ENCODE data around the gene SPIRE1.

Gene SPIRE1

GRCh38 chr18:12408247-12408869 lies 249.5 kb downstream of the SPIRE1 start:
- ATAC-seq (ENCODE audit: insufficient read depth, low read depth): no peak
- no peak overlapping the region for H3K9ac ChIP-seq (ENCODE audit: low read depth, low read length)
- no peaks in the 10 kb centered on the region for H3K36me3 ChIP-seq (ENCODE audit: insufficient read depth, low read length)
- H3K4me1 ChIP-seq (ENCODE audit: insufficient read depth, low read length): no peaks in the 10 kb centered on the region
- H3K4me2 ChIP-seq (ENCODE audit: insufficient read depth, low read length): no peak overlapping the region
- no peak for DNase-seq
- TF ChIP-seq CTCF (IDR thresholded peaks at IDR 0.05; ENCODE audit: borderline replicate concordance, extremely low read depth, low read length, poor library complexity, severe bottlenecking): no peak
- no peak for TF ChIP-seq EZH2 (IDR thresholded peaks at IDR 0.05; ENCODE audit: borderline replicate concordance, low read depth, low read length, severe bottlenecking)
- no peaks in the 10 kb centered on the region for H3K9me3 ChIP-seq (ENCODE audit: insufficient read depth, low read length, severe bottlenecking)
- no peak overlapping the region for H2AFZ ChIP-seq (ENCODE audit: low read depth, low read length)
- no peaks in the 10 kb centered on the region for H4K20me1 ChIP-seq (ENCODE audit: insufficient read depth, low read length)
- H3K27ac ChIP-seq (ENCODE audit: low read length): no peak overlapping the region
- no peak overlapping the region for H3K4me3 ChIP-seq (ENCODE audit: low read depth in 1 of 2, low read length in 2 of 2)
- peaks cover 3% of the 10 kb centered on the region for H3K27me3 ChIP-seq (ENCODE audit: insufficient read depth, low read length, poor library complexity)
- no peaks in the 10 kb centered on the region for H3K79me2 ChIP-seq (ENCODE audit: insufficient read depth, low read length)

GRCh38 chr18:12406371-12407111 lies 251.4 kb downstream of the SPIRE1 start:
- no peaks in the 10 kb centered on the region for H3K4me1 ChIP-seq (ENCODE audit: insufficient read depth, low read length)
- no peaks in the 10 kb centered on the region for H3K79me2 ChIP-seq (ENCODE audit: insufficient read depth, low read length)
- H3K36me3 ChIP-seq (ENCODE audit: insufficient read depth, low read length): no peaks in the 10 kb centered on the region
- H3K4me3 ChIP-seq (ENCODE audit: low read depth in 1 of 2, low read length in 2 of 2): no peak overlapping the region
- no peak overlapping the region for H2AFZ ChIP-seq (ENCODE audit: low read depth, low read length)
- no peaks in the 10 kb centered on the region for H3K9me3 ChIP-seq (ENCODE audit: insufficient read depth, low read length, severe bottlenecking)
- peaks cover 5% of the 10 kb centered on the region for H3K27me3 ChIP-seq (ENCODE audit: insufficient read depth, low read length, poor library complexity)
- no peak for DNase-seq
- H4K20me1 ChIP-seq (ENCODE audit: insufficient read depth, low read length): no peaks in the 10 kb centered on the region
- no peak for TF ChIP-seq EZH2 (IDR thresholded peaks at IDR 0.05; ENCODE audit: borderline replicate concordance, low read depth, low read length, severe bottlenecking)
- no peak for TF ChIP-seq CTCF (IDR thresholded peaks at IDR 0.05; ENCODE audit: borderline replicate concordance, extremely low read depth, low read length, poor library complexity, severe bottlenecking)
- no peak overlapping the region for H3K27ac ChIP-seq (ENCODE audit: low read length)
- H3K4me2 ChIP-seq (ENCODE audit: insufficient read depth, low read length): no peak overlapping the region
- no peak overlapping the region for H3K9ac ChIP-seq (ENCODE audit: low read depth, low read length)
- no peak for ATAC-seq (ENCODE audit: insufficient read depth, low read depth)

GRCh38 chr18:12405066-12405465 lies 252.8 kb downstream of the SPIRE1 start:
- Histone ChIP-seq H3K27ac (ENCODE audit: low read length) (no peak overlapping the region), H2AFZ (ENCODE audit: low read depth, low read length) (no peak overlapping the region)

More at GRCh38 chr18:12405066-12405465, 252.8 kb downstream of the SPIRE1 start:
- TF ChIP-seq CTCF (IDR thresholded peaks at IDR 0.05; ENCODE audit: borderline replicate concordance, extremely low read depth, low read length, poor library complexity, severe bottlenecking): no peak
- TF ChIP-seq EZH2 (IDR thresholded peaks at IDR 0.05; ENCODE audit: borderline replicate concordance, low read depth, low read length, severe bottlenecking): no peak
- H3K4me3 ChIP-seq (ENCODE audit: low read depth in 1 of 2, low read length in 2 of 2): no peak overlapping the region
- no peaks in the 10 kb centered on the region for H3K4me1 ChIP-seq (ENCODE audit: insufficient read depth, low read length)
- DNase-seq (no peak), ATAC-seq (ENCODE audit: insufficient read depth, low read depth) (no peak)
- peaks cover 5% of the 10 kb centered on the region for H3K27me3 ChIP-seq (ENCODE audit: insufficient read depth, low read length, poor library complexity)
- no peaks in the 10 kb centered on the region for H4K20me1 ChIP-seq (ENCODE audit: insufficient read depth, low read length)
- H3K79me2 ChIP-seq (ENCODE audit: insufficient read depth, low read length): no peaks in the 10 kb centered on the region
- H3K4me2 ChIP-seq (ENCODE audit: insufficient read depth, low read length): no peak overlapping the region
- H3K9ac ChIP-seq (ENCODE audit: low read depth, low read length): no peak overlapping the region
- H3K9me3 ChIP-seq (ENCODE audit: insufficient read depth, low read length, severe bottlenecking): no peaks in the 10 kb centered on the region
- H3K36me3 ChIP-seq (ENCODE audit: insufficient read depth, low read length): no peaks in the 10 kb centered on the region
